Bronchial epithelial cell (primary cell): ENCODE data around the gene SLC1A1. TPM values are rescaled to one million over a fixed set of nuclear protein-coding genes. Genes with fewer than 3 reads are reported as not detected.

Experiments used
- DNase-seq: peaks from one replicate; pipeline ENCODE4 v3.0.0-alpha.2; 2010; ENCODE audit warnings: low read depth
- FAIRE-seq: peaks from 2 replicates; lab custom pipeline; 2011; peaks lifted over from hg19 to GRCh38; lab: Jason Lieb, UNC
- H3K27me3 ChIP-seq: 2 replicates; pipeline ENCODE4 v1.5.1; 2011; ENCODE audit warnings: low read length; ENCODE audit not compliant: control insufficient read depth, insufficient read depth
- H3K36me3 ChIP-seq: 2 replicates; pipeline ENCODE4 v1.5.1; 2011; ENCODE audit warnings: low read length; ENCODE audit not compliant: control insufficient read depth, insufficient read depth
- H3K4me3 ChIP-seq: 2 replicates; pipeline ENCODE4 v1.5.1; 2011; ENCODE audit warnings: mild to moderate bottlenecking, low read depth, low read length, control low read depth
- total RNA-seq: library from RNA; depleted of rRNA; stranded (reverse); fragments of >200 nt; gene quantifications from 2 replicates; pipeline ENCODE4 v1.2.1, GENCODE V29; 2014
- TF ChIP-seq, protein P1 (sequence below): IDR thresholded peaks from 2 replicates; pipeline ENCODE4 v1.5.1; 2011; ENCODE audit warnings: mild to moderate bottlenecking, moderate library complexity, low read length, control low read depth, inconsistent platforms; ENCODE audit not compliant: insufficient read depth, severe bottlenecking

SLC1A1 gene
- total RNA-seq, 1 donor from 2014 or later = 1.1 TPM

GRCh38 chr9:4465910-4466309 lies 24.4 kb upstream of the SLC1A1 start:
- DNase-seq (no peak), FAIRE-seq (no peak)
- no peaks in the 10 kb centered on the region for H3K36me3 ChIP-seq
- TF ChIP-seq, protein P1, sequence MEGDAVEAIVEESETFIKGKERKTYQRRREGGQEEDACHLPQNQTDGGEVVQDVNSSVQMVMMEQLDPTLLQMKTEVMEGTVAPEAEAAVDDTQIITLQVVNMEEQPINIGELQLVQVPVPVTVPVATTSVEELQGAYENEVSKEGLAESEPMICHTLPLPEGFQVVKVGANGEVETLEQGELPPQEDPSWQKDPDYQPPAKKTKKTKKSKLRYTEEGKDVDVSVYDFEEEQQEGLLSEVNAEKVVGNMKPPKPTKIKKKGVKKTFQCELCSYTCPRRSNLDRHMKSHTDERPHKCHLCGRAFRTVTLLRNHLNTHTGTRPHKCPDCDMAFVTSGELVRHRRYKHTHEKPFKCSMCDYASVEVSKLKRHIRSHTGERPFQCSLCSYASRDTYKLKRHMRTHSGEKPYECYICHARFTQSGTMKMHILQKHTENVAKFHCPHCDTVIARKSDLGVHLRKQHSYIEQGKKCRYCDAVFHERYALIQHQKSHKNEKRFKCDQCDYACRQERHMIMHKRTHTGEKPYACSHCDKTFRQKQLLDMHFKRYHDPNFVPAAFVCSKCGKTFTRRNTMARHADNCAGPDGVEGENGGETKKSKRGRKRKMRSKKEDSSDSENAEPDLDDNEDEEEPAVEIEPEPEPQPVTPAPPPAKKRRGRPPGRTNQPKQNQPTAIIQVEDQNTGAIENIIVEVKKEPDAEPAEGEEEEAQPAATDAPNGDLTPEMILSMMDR = no peak
- H3K4me3 ChIP-seq = no peak overlapping the region
- H3K27me3 ChIP-seq = no peaks in the 10 kb centered on the region

DNA sequence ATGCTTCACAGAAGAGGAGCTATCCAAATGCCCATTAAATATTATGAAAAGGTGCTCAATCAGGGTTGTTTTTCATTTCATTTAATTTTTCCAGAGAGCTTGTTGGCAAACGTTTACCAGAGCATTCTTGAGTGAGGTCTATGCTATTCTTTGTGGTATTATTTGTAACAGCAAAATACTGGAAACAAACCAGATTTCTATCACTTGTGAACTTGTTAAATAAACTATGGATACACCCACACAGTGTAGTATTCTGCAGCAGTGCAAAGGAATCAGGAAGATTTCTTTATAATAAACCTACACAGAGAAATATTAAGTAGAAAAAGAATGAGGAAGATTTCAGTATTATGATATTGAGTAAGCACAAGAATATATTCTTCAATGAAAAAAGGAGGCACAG lies 15.0 kb upstream of the SLC1A1 start:
- DNase-seq = no peak
- Histone ChIP-seq H3K4me3 (no peak overlapping the region), H3K27me3 (no peaks in the 10 kb centered on the region), H3K36me3 (no peaks in the 10 kb centered on the region)
- TF ChIP-seq, protein P1 = no peak
- no peak for FAIRE-seq

GRCh38 chr9:4486176-4486575 lies 4.1 kb upstream of the SLC1A1 start:
- H3K27me3 ChIP-seq = peaks cover 3% of the 10 kb centered on the region
- no peak for FAIRE-seq
- H3K36me3 ChIP-seq = no peaks in the 10 kb centered on the region
- no peak overlapping the region for H3K4me3 ChIP-seq
- TF ChIP-seq, protein P1 = no peak
- no peak for DNase-seq

GRCh38 chr9:4489562-4489918 lies 728 bp upstream of the SLC1A1 start:
- Histone ChIP-seq H3K27me3 (peaks cover 3% of the 10 kb centered on the region), H3K36me3 (no peaks in the 10 kb centered on the region), H3K4me3 (peak overlapping the region; percentile 51)
- no peak for FAIRE-seq
- DNase-seq = no peak
- TF ChIP-seq, protein P1 = no peak

- Histone ChIP-seq H3K27me3 (peaks cover 3% of the 10 kb centered on the region), H3K36me3 (no peaks in the 10 kb centered on the region), H3K4me3 (peak overlapping the region; percentile 51)
- FAIRE-seq = no peak
- peak; percentile 34 for DNase-seq
- TF ChIP-seq, protein P1 = no peak
Observed at GRCh38 chr9:4490705-4491625, 697 bp downstream of the SLC1A1 start.
